IMR-90 (cell line): Measurements from ENCODE around the gene BASP1.

Source experiments
- BHLHE40 ChIP-seq: fragments of 150-350 bp; IDR thresholded peaks from 2 replicates; pipeline ENCODE4 v1.6.1; 2016; ENCODE audit warnings: mild to moderate bottlenecking, low read depth, low read length
- CEBPB ChIP-seq: IDR thresholded peaks from 2 replicates; pipeline ENCODE4 v1.6.1; 2012; ENCODE audit warnings: low read depth, low read length, improper control_type of control experiment
- CTCF ChIP-seq: conservative IDR thresholded peaks from 2 replicates; pipeline ENCODE4 v1.5.1; 2012; ENCODE audit warnings: mild to moderate bottlenecking, low read depth, low read length, improper control_type of control experiment
- ELK1 ChIP-seq: fragments of 150-350 bp; IDR thresholded peaks from 2 replicates; pipeline ENCODE4 v1.6.1; 2016; ENCODE audit warnings: low read depth, mild to moderate bottlenecking, low read length, moderate library complexity, borderline replicate concordance
- FOS ChIP-seq: fragments of 150-350 bp; IDR thresholded peaks from 2 replicates; pipeline ENCODE4 v1.6.1; 2016; ENCODE audit warnings: low read depth, low read length
- MAFK ChIP-seq: IDR thresholded peaks from 2 replicates; pipeline ENCODE4 v1.6.1; 2012; ENCODE audit warnings: low read depth, low read length, improper control_type of control experiment
- MAZ ChIP-seq: IDR thresholded peaks from 2 replicates; pipeline ENCODE4 v1.6.1; 2012; ENCODE audit warnings: low read depth, mild to moderate bottlenecking, low read length, improper control_type of control experiment, moderate library complexity, borderline replicate concordance
- MXI1 ChIP-seq: IDR thresholded peaks from 2 replicates; pipeline ENCODE4 v1.6.1; 2012; ENCODE audit warnings: low read depth, mild to moderate bottlenecking, low read length, moderate library complexity, borderline replicate concordance
- NFE2L2 ChIP-seq: fragments of 150-350 bp; IDR thresholded peaks from 2 replicates; pipeline ENCODE4 v1.6.1; 2016; ENCODE audit warnings: low read depth, mild to moderate bottlenecking, low read length
- POLR2A ChIP-seq: IDR thresholded peaks from 2 replicates; pipeline ENCODE4 v1.6.1; 2012; ENCODE audit warnings: mild to moderate bottlenecking, low read depth, low read length
- RAD21 ChIP-seq: IDR thresholded peaks from 2 replicates; pipeline ENCODE4 v1.6.1; 2012; ENCODE audit warnings: low read length, improper control_type of control experiment
- RCOR1 ChIP-seq: IDR thresholded peaks from 2 replicates; pipeline ENCODE4 v1.6.1; 2012; ENCODE audit warnings: mild to moderate bottlenecking, low read length, improper control_type of control experiment; ENCODE audit not compliant: insufficient replicate concordance
- RFX5 ChIP-seq: IDR thresholded peaks from 2 replicates; pipeline ENCODE4 v1.8.0; 2012; ENCODE audit warnings: low read depth, mild to moderate bottlenecking, low read length, moderate library complexity
- USF2 ChIP-seq: fragments of 150-350 bp; IDR thresholded peaks from 2 replicates; pipeline ENCODE4 v1.6.1; 2017; ENCODE audit warnings: mild to moderate bottlenecking, antibody characterized with exemption, low read length, low read depth

GRCh38 chr5:17228821-17229291, 11.4 kb downstream of the BASP1 start:
- TF ChIP-seq CTCF (no peak), MAZ (no peak), RAD21 (no peak), MXI1 (no peak), POLR2A (no peak), RCOR1 (no peak), RFX5 (no peak), CEBPB (peak; percentile 47; the same call in 1 of the 2 replicates), USF2 (no peak), FOS (no peak), BHLHE40 (no peak), ELK1 (no peak), NFE2L2 (no peak), MAFK (no peak)
